ENCODE results near the gene RPUSD4.

RPUSD4 gene

DNA sequence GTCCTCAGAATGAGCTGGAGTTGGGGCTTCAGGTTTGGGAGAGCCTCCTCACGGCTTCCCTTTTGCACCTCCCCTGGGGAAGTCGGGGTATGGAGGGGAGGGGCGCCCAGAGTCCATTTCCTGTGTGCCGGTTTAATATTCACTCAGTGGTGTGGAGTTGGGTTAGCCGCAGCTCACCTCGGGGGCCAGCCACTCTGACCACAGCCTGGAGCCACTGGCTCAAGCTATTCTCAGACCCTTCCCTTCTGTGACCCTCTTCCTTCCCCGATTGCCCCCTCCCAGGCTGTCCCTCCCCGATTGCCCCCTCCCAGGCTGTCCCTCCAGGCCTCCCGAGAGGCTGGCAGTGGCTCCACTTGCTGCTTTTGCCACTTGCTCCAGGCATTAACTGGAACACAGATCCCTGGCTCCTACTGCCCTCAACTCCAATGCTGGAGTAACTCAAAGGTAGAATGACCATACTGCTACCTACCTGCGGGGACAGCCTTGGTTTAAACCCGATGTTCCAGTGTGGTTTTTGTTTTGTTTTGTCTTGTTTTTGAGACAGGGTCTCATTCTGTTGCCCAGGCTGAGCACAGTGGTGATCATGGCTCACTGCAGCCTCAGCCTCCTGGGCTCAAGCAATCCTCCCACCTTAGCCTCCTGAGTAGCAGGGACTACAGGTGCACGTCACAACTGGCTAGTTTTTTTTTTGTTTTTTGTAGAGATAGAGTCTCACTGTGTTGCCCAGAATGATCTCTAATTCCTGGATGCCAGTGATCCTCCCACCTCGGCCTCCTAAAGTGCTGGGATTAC is 29.3 kb downstream of the RPUSD4 start:
- DNase-seq = no peak

DNA sequence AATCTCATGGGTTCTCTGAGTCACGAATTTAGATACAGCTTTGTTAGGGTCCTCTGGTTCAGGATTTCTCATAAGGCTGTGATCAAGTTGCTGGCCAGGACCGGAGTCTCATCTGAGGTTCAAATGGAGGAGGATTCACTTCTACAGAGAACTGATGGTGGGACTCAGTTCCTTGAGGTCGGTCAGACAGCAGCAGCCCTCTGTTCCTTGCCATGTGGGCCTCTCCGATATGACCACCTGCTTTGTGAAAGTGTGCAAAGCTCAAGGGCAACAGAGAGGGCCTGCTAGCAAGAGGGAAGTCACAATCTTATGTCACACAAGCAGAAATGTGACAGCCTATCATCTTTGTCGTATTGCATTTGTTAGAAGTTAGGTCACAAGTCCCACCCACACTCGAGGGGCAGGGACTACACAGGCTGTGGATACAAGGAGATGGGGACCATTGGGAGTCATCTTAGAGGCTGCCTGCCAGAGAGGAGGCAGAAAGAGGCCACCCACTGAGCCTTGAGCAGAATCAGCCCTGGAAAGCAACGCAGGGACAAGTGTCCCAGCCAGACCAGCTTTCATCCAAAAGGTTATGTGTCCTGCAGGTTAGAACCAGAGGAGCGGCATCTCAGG is 34.5 kb downstream of the RPUSD4 start:
- DNase-seq = no peak

DNA sequence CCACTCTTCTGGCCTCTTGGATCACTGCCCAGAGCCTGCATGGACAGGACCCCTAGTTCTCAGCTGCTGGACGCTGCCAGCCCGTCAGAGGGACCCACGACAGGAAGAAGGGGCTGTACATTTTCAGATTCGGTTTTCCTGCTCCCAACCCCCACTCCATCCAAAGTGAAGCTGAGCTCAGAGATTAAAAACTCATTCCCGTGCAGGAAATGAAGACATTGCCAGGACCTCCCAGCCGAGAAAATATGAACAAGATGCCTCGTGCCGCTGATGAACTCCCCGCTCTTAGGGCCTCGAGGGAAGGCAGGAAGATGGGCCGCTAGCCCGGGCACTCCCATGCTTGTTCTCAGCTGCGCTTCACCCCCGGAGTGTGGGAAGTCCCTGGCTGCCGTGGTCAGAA is 36.1 kb downstream of the RPUSD4 start:
- DNase-seq = no peak

DNA sequence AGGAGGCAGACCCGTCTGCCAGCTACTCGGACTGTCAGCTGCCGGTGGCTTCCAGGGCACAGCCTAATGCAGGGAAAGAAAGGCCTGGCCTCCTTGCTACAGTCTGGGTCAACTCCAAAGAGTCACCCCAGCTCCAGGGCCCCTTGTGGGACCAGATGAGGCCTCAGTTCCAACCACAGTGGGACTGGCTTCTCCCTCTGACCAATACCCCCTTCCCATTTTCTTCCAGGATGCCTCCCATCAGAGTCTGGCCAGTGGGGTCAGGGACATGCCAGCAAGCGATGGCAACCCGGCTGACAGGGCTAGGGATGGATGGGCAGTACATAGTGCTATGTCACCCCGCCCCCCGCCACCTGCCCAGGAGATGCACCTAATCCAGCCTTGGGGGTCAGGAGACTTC is 36.6 kb downstream of the RPUSD4 start:
- no peak for DNase-seq

DNA sequence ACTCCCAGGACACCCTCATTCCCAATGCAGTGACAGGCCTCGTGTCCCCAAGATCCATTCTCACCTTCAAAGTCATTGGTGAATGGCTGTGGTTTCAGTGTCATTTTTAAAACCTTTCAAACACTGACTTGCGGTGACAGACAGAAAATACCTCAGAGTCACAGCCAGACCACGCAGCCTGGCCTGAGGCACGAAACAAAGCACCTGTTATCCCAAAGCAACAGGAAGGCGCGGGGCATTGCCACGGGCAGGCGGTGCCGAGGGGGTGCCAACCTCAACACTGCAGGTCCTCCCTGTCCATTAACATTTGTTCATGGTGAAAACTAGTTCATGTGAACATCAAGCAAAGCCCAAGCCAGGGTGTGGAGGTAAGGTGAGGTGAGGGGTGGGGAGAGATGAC is 38.2 kb downstream of the RPUSD4 start:
- no peak for DNase-seq

DNA sequence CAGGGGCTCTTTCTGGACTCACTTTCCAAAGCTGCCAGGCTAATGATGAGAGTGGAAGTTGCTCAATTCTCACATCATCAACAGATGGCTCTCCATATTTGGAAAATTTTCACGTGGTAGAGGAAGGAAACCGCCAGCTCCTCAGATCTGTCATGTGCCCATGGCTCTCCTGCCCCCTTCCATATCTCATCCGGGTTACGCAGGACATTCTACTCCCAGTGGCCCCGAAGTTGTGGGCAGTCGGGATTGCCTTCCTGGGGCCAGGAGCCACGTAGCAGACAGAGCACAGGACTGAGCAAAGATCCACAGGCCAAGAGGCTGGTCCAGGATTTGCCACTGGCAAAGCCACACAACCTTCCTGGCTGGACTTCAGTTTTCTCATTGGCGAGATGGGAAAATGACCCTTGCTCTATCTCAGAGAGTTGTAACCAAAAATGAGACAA is 38.8 kb downstream of the RPUSD4 start:
- no peak for DNase-seq

DNA sequence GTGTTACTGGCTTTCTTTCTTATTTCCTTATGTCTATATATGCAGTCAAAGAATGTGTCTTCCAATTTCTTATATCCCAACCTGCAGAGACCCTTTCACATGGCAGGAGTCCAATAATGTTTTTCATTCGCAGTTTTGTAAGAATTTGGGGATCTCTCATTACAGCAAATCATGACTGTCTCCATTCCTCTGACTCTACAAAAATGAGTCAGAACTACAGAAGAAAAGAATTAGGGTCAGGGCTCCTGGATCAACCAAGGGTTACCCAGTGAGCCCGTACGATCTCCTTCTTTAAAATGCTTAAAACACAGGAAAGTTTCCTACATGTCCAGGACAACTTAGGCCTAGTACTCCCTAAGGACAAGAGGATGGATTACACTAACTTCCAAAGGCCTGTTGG is 42.2 kb downstream of the RPUSD4 start:
- no peak for DNase-seq

DNA sequence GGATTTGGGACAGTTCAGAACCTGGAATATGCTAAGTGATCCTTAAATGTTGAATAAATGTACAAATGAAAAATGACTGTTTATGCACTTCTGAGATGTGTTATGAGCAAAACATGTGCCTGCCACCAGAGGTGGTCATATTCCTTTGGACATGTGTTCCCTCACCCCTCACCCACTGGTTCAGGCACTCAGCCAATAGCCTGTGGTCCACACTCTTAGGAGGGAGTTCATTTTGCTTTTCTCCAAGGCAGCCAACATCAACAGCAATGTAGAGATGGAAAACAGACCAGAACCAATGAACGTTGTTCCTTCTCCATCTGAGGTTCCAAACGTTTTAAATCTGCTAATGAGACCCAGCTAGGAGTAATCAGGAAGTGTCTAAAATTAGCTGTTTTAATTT is 44.0 kb downstream of the RPUSD4 start:
- no peak for DNase-seq

DNA sequence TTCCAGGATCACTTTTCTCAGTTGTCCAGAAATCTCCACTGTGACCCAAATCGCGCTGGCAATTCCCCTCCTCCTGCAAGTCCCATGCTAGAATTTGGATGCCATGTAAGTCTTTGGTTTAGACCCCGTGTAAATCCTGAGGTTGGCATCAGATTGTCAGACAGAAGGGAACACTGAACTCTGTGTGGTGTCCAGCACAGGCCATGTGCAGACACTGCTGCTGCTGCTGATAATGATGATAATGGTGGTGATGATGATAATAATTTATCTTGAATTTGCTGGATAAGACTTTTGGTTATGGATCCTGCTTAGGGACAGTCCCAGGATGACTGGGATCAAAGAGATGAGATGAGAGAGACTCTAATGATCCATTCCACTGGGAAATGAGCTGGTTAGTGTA is 45.0 kb downstream of the RPUSD4 start:
- DNase-seq = no peak

DNA sequence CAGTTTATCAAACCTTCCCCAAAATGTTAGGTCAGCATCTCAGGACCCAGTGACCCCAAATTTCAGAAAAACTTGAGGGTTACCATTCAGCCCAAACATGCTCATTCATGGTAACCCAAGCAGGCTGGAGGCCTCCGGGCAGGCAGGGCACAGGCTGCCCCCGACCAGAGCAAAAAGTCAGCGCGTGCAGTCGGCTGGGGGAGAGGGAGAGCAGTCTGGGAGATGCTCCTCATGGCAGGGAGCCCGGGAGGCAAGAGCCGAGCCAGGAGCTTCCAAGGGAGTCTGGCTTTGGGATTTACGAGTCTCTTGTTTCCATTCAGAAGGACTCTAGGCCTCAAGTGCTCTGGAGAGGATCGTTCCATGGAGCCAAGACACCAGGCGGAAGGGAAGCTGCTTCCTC is 45.7 kb downstream of the RPUSD4 start:
- no peak for DNase-seq

DNA sequence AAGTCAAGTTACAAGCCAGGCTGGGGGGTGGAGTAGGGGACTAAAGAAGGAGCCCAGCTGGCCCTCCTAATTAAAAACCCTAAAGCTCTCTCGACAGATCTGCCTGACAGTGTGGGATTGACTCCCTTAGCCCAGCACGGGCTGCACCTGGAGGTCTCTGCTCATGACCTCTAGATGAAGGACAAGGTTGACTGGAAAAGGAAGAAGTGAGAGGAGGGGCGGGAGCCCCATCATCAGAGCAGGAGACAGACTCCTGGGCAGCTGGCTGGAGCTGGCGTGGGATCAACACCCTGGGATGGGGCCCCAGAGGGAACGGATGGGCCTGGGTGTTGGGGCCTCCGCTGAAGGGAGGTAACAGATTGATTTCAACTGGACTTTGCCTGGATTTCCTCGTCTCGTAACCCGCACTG is 46.1 kb downstream of the RPUSD4 start:
- DNase-seq = no peak

DNA sequence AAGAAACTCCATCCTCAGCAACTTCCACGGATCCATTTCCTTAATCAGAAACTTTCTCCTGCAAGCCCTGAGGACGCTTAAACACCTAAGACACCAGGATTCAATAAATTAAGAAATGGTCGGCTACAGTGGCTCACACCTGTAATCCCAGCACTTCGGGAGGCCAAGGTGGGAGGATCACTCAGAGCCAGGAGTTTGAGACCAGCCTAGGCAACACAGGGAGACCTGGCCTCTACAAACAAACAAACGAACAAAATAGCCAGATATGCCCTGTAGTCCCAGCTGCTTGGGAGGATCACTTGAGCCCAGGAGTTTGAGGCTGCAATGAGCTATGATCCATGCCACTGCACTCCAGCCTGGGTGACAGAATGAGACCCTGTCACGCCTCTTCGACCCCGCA is 46.7 kb downstream of the RPUSD4 start:
- DNase-seq = no peak

DNA sequence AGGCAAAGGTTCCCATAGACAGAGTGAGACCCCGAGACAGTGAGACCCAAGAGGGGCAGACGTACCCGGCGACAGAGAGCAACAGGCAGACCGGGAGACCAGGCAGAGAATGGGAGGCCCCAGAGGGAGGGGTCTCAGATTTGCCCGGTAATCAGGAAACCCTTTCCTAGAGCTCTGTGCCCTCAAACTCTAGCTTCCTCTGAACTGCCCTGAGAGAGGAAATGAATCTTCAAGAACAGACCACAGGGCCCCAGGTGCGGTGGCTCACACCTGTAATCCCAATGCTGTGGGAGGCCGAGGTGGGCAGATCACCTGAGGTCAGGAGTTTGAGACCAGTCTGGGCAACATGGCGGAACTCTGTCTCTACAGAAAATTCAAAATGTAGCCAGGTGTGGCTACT is 47.7 kb downstream of the RPUSD4 start:
- no peak for DNase-seq

DNA sequence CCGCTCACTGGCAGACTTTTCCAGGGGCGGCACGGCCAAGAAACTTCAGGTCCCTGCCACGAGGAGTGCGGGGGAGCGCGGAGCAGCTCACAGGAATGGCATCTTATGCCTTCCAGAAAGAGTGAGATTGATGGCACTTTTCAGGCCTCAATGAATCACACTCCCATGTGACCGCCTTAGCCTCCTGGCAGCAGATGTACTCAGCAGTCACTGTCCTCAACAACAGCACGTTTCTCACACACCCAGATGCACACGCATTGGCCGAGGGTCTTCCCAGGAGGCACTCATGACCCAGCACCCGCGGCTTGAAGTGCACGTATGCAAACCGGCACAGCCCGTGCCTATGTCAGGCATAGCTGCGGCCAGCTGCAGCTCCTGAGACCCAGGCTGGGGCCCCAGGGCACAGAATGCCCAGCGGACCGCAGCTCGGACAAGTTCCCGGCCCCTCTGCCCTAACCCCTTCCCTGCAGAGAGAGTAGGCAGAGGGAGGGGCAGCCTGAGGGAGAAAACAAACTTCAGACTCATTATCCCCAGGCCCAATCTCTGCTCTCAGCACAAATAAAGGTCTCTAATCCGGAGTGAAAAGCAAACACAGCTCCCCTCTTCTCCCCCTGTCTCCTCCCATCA is 48.3 kb downstream of the RPUSD4 start:
- no peak for DNase-seq

DNA sequence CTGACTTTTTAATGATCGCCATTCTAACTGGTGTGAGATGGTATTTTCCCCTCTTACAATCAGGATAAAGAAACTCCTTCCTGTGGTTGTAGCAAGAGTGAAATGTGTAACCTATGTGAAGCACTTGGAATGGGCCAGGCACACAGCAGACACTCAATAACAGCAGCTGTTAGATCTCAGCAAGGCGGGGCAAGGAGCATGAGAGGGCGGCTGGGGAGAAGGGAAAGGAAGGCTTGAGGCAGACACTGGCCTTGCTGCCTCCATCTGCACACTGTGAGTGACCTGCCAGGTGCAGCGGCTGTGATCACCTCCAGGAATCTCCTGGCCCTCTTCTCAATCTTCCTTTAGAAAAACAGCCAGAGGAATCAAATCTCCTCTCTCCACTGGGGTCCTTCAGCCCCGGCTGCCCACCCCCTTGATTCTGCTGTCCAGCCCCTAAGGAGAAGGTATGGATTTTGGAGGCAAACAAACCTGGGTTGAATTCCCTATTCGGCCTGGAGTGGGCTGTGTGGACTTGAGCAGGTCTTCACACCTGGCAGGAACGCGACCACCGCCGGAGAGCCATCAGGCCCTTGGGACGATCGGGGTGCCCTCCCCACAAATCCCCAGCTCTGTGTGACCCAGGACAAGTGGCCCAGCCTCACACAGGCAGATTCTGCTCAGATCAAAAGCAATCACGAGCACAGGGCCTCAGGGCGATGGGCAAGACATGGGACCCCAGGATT is 49.0 kb downstream of the RPUSD4 start:
- no peak for DNase-seq

DNA sequence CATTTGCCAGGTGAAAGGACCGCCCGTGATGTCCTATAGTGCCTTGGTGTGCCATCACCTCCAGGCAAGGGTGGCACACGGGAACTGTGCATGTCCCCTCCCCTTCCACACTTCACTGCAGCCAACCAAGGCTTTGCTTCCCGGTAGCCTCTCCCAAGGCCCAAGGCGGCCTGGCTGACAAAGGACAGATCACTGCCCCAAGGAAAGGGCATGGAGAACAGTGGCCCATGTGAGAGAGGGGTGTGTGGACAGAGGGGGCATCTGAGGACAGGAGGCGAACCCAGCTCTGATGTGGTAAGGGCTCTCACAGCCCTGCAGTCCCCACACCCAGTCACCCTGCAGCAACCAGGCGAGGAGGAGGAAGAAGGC is 50.4 kb downstream of the RPUSD4 start:
- no peak for DNase-seq

DNA sequence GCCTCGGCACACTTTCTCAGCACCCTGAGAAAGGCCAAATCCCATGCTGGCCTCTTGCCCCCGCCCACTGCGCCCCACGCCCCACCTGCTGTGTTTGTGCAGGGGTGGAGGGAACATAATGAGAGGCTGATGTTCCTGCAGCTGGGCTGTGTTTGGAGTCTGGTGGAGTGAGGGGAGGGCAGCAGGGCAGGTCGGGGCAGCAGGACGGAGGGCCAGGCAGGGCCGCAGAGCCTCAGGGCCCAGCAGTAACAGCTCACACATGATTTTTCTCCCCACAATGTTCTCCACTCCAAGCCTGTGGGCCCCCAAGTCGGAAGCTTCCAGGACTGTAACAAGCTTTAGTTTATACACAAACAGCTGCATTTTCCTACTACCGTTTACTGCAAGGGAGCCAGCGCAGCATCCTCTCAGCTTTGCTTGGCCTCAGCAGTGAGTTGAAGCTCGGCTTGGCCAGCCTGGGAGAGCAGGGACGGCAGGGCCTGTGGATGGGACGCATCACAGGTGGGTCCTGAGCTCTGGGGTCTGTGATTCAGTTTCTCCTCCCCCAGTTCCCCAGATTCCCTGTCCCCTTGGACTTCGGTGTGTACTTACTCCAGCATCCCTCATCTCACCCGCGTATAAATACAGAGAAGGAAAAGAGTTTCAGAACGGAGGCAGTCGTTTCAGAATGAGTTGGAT is 51.0 kb downstream of the RPUSD4 start:
- no peak for DNase-seq

DNA sequence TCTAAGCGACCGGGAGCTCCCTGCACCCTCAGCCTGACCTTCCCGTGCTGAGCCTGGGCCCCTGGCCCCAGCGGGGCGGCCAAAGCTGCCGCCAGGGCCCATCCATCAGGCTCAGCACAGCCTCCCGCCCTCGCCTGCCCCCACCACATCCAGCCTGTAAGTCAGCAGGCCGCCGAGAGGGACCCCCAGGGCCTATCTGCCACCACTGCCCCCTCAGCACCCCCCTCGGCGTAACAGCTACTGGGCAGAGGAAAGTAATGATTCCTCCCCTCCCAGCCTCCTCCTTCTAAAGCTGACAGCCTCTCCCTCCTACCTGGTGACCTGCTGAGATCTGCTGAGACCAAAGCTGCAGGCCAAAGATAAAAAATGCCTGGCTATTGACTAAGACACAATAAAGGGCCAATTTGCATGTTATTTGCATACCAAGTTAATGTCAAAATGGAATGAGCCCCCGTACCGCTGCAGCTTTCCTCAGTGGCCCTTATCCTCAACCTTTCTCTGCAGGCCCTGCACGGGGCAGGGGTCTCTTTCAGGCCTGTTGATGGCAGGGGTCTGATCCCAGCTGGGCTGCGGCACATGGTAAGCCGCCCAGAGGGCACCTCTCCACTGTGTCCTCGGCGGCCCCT is 51.6 kb downstream of the RPUSD4 start:
- DNase-seq = no peak

DNA sequence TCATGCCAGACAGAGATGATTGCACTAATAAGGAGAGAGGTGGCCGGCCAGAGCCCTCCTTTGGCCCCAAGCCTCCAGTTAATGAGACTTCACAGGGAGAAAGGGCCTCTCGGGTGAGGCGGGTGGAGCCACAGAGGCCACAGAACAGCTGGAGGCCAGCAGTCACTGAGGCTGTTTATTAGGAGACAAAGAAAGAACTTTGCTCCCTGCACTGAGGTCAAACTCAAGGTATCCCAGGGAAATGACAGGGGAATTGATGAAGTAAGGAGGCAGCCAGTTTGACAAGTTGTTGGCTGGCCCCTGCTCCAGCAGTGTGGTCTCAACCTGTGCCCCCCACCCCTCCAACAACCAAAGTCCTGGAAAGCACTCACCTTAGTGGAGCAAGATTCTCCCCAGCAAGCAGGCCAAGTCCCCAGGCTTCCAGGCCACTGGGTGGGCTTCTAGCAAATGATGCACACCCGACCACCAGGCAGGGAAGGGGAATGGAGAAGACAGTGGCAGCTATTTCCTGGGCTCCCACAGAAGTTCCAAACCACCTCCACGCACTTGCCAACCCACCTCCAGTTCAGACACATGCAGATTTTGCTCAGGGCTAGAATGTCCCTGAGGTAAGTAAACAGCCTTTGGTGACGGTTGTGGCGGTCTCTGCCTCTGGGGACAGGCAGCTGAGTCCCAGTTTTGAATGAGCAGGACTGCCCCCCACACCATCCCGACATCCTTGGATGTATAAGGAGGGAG is 53.2 kb downstream of the RPUSD4 start:
- no peak for DNase-seq

DNA sequence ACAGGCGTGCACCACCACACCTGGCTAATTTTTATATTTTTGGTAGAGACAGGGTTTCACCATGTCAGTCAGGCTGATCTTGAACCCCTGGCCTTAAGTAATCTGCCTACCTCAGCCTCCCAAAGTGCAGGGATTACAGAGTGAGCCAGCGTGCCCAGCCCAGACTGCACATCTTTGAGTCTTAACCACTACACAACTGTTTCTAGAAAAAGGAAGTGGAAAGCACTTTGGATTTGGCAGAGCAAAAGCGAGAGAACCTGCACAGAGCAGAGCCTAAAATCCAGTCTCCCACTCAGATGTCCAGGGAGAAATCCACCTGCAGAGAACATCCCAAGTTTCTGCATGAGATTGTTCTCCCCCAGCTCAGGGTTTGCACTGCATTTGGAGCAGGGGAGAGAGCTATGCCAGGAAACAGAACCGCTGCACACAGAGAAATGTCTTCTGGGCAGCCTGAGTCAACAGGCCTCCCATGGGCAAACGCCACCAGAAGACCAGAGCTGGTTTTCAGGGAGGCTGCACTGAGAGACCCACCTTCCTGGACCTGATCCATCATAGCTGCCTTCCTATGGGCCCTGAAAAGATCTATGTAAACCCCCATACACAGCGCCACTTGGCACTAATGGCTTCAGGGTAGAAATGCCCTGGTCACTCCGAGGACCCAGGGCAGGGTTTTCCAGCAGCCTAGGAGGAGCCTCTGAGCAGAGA is 54.0 kb downstream of the RPUSD4 start:
- DNase-seq = no peak

DNA sequence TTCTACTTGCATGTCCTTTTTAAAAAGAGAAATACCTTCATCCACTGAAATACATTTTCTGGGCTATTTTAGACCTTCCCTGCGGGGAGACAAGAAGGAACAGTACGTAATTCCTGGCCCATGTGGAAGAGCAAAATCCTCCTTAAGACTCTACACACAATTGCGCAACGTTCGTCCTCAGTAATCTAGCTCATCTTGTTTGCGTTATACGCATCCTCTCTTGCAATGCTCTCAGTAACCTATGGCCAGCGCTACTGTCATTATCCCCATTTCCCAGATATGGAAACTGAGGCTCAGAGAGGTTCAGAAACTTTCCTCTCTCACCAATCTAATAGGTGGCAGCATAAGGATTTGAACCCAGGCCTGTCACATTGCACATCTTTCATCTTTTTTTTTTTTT is 54.6 kb downstream of the RPUSD4 start:
- DNase-seq = no peak
